ENCODE data around the gene ZNF638.

DNA sequence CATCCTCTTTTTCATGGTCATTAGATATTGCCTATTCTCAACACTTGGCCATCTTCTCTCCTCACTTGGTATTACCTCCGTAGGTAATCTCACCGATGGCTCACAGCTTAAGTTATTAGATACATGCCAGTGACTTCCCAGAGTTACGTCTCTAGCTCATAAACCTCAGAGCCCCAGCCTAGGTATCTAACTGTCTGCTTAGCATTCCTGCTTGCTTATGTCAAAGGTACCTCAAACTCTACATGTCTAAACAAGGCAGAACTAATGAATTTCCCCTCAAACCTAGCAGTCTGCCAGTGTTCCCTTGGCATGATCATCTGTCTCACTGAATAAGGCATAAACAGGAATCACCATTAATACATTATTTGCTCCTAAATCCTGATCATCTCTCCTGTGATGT is 27.7 kb upstream of the ZNF638 start:
- TF ChIP-seq, protein P1, sequence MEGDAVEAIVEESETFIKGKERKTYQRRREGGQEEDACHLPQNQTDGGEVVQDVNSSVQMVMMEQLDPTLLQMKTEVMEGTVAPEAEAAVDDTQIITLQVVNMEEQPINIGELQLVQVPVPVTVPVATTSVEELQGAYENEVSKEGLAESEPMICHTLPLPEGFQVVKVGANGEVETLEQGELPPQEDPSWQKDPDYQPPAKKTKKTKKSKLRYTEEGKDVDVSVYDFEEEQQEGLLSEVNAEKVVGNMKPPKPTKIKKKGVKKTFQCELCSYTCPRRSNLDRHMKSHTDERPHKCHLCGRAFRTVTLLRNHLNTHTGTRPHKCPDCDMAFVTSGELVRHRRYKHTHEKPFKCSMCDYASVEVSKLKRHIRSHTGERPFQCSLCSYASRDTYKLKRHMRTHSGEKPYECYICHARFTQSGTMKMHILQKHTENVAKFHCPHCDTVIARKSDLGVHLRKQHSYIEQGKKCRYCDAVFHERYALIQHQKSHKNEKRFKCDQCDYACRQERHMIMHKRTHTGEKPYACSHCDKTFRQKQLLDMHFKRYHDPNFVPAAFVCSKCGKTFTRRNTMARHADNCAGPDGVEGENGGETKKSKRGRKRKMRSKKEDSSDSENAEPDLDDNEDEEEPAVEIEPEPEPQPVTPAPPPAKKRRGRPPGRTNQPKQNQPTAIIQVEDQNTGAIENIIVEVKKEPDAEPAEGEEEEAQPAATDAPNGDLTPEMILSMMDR (IDR thresholded peaks at IDR 0.05) = no peak
- no peak for TF ChIP-seq POLR2A (IDR thresholded peaks at IDR 0.05)
